Epithelial cell of esophagus (primary cell): ENCODE results near the gene TRNP1.

ENCODE experiments used
- DNase-seq: peaks from one replicate; pipeline ENCODE4 v3.0.0; 2010; ENCODE audit warnings: low read depth
- H3K4me3 ChIP-seq: 2 replicates; pipeline ENCODE4 v1.5.1; 2011; ENCODE audit warnings: mild to moderate bottlenecking, low read length, control low read depth
- TF ChIP-seq, protein P1 (sequence below): IDR thresholded peaks from 2 replicates; pipeline ENCODE4 v1.5.1; 2011; ENCODE audit warnings: low read depth, mild to moderate bottlenecking, low read length, control low read depth, inconsistent platforms; ENCODE audit not compliant: insufficient read depth; ENCODE audit errors: missing control alignments

Gene TRNP1

DNA sequence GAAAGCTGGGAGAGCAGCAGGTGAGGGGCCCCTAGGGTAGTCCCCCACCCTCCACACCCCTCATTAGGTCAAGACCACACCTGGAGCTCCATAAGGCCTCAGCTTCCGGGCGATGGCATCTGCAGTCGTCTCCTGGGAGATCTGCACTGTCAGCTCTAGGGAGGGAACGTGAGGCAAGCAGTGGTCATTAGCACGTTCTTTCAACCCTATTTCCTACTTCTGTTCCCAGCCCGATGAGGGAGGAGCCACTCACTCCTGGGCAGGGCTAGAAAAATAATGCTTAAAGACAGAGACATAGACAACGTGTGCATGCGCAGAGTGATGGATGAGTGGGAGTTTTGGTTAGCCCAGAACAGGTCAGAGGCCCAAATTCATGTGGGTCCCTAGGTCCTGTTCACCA, 42.9 kb upstream of the TRNP1 start:
- DNase-seq: no peak
- no peak overlapping the region for H3K4me3 ChIP-seq
- TF ChIP-seq, protein P1, sequence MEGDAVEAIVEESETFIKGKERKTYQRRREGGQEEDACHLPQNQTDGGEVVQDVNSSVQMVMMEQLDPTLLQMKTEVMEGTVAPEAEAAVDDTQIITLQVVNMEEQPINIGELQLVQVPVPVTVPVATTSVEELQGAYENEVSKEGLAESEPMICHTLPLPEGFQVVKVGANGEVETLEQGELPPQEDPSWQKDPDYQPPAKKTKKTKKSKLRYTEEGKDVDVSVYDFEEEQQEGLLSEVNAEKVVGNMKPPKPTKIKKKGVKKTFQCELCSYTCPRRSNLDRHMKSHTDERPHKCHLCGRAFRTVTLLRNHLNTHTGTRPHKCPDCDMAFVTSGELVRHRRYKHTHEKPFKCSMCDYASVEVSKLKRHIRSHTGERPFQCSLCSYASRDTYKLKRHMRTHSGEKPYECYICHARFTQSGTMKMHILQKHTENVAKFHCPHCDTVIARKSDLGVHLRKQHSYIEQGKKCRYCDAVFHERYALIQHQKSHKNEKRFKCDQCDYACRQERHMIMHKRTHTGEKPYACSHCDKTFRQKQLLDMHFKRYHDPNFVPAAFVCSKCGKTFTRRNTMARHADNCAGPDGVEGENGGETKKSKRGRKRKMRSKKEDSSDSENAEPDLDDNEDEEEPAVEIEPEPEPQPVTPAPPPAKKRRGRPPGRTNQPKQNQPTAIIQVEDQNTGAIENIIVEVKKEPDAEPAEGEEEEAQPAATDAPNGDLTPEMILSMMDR: no peak

DNA sequence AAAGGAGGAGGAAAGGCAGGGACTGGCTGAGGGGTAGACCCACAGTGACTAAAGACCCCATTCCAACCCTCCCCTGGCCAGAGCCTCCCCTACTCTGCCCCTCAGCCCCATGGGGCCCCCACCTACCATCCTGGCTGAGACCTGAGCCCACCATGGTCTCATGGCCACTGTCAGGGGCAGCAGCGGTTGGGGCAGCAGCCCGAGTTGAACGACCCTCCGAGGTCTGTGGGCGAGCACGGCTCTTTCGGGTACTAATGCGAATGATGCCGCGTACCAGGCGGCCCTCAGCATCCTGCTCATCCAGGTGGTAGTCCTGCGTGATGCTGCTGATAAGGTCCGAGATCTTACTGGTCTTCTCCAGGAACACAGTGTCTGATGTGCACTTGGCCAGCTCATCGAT, 42.3 kb upstream of the TRNP1 start:
- TF ChIP-seq, protein P1: no peak
- no peak overlapping the region for H3K4me3 ChIP-seq

GRCh38 chr1:26951821-26952497, 41.5 kb upstream of the TRNP1 start:
- TF ChIP-seq, protein P1: no peak
- H3K4me3 ChIP-seq: no peak overlapping the region
- no peak for DNase-seq

More for the DNA sequence above, 42.3 kb upstream of the TRNP1 start:
- no peak for DNase-seq

GRCh38 chr1:26953374-26953773, 40.1 kb upstream of the TRNP1 start:
- no peak overlapping the region for H3K4me3 ChIP-seq
- no peak for DNase-seq
- TF ChIP-seq, protein P1: no peak

GRCh38 chr1:26956321-26956720, 37.2 kb upstream of the TRNP1 start:
- no peak overlapping the region for H3K4me3 ChIP-seq
- TF ChIP-seq, protein P1: no peak
- DNase-seq: no peak

DNA sequence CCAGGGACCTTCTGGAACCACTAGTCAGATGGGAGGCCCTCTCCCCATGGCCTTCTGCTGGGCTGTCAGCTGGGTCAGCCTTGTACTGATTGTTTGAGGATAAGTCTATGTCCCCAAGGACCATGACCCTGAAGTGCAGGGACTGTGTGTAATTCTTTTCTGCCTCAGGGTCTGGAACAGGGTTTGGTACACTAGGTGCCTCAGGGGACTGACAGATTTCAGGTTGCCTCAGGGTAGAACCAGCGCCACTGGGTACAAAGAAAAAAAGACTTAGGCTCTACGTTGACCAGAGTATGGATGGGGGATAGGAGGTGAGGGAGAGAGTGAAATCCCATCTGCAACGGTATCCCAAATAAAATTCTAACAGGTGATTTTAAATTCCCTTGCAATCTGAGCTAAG, 36.2 kb upstream of the TRNP1 start:
- H3K4me3 ChIP-seq: no peak overlapping the region
- TF ChIP-seq, protein P1: no peak
- no peak for DNase-seq

GRCh38 chr1:26959270-26959669, 34.2 kb upstream of the TRNP1 start:
- no peak for DNase-seq
- peak overlapping the region; percentile 96 for H3K4me3 ChIP-seq
- TF ChIP-seq, protein P1: no peak
